Lung (tissue), 12 donors: ENCODE data around the gene TSEN2. TPM values are rescaled to one million over a fixed set of nuclear protein-coding genes. Genes with fewer than 3 reads are reported as not detected.

Experiments used
- ATAC-seq: fragments of 200-7000 bp; cut with Tn5 transposase; one replicate; pipeline ENCODE4 v1.9.1; 2020; ENCODE audit warnings: moderate number of reproducible peaks; ENCODE audit not compliant: insufficient read depth, low FRiP score
- DNase-seq, 3 donors: peaks; one replicate each; pipeline ENCODE4 v3.0.0-alpha.2; 2013 to 2017
- H3K27ac ChIP-seq, 2 donors: one replicate each; pipeline ENCODE4 v1.5.1; 2013; ENCODE audit warnings: mild to moderate bottlenecking in 2 of 2, moderate library complexity in 2 of 2, control low read depth in 1 of 2, inconsistent platforms in 1 of 2, low read depth in 1 of 2, low read length in 1 of 2
- H3K27me3 ChIP-seq, 3 donors: one replicate each; pipeline ENCODE4 v1.5.1; 2013; ENCODE audit warnings: low read length in 2 of 3; ENCODE audit not compliant: control insufficient read depth in 3 of 3, insufficient read depth in 3 of 3
- H3K36me3 ChIP-seq, 4 donors: one replicate each; pipeline ENCODE4 v1.5.1; 2013; ENCODE audit warnings: low read length in 4 of 4, mild to moderate bottlenecking in 1 of 4, moderate library complexity in 1 of 4; ENCODE audit not compliant: control insufficient read depth in 4 of 4, insufficient read depth in 4 of 4
- H3K4me1 ChIP-seq, 5 donors: one replicate each; pipeline ENCODE4 v1.5.1; 2013; ENCODE audit warnings: low read length in 5 of 5, mild to moderate bottlenecking in 2 of 5, moderate library complexity in 1 of 5; ENCODE audit not compliant: control insufficient read depth in 5 of 5, insufficient read depth in 5 of 5
- H3K4me3 ChIP-seq: one replicate; pipeline ENCODE4 v1.5.1; 2013; ENCODE audit warnings: mild to moderate bottlenecking, control low read depth, moderate library complexity
- H3K9ac ChIP-seq, 2 donors: one replicate each; pipeline ENCODE4 v1.5.1; 2013; ENCODE audit warnings: low read length in 2 of 2, control low read depth in 1 of 2; ENCODE audit not compliant: insufficient read depth in 1 of 2
- H3K9me3 ChIP-seq, 4 donors: one replicate each; pipeline ENCODE4 v1.5.1; 2013; ENCODE audit warnings: low read length in 3 of 4, mild to moderate bottlenecking in 1 of 4, moderate library complexity in 1 of 4; ENCODE audit not compliant: control insufficient read depth in 4 of 4, insufficient read depth in 3 of 4
- WGBS, 2 donors: extraction: QIAGEN DNeasy Blood & Tissue Kit; methylation state at CpG; one replicate each; pipeline ENCODE4 v1.1.7; 2013; 5-methylcytosine and 5-hydroxymethylcytosine counted together
- polyA plus RNA-seq, 2 donors: library from polyadenylated mRNA; stranded (reverse); fragments of 200-250 nt; gene quantifications; one replicate each; pipeline ENCODE4 v1.2.1, GENCODE V29; 2013
- total RNA-seq, 2 donors: library from RNA; depleted of rRNA in 1 of 2; stranded (reverse); fragments of >200 nt in 1 of 2; gene quantifications; one replicate each; pipeline ENCODE4 v1.2.1, GENCODE V29; 2014 to 2021
- TF ChIP-seq, protein P1 (sequence below): IDR thresholded peaks from 2 replicates; pipeline ENCODE4 v1.5.1; 2012; ENCODE audit warnings: mild to moderate bottlenecking; ENCODE audit errors: control extremely low read depth, extremely low read depth
- donor health status: control.
- donor health status: control.
- donor health status: Bipolar disorder and iron deficiency.
- donor health status: healthy.
- donor health status: DM: yes; HTN: yes; CAD: no.

TSEN2 gene
- total and polyA plus RNA-seq, 4 donors: 9.0 to 16.7 (median 15.6) TPM

DNA sequence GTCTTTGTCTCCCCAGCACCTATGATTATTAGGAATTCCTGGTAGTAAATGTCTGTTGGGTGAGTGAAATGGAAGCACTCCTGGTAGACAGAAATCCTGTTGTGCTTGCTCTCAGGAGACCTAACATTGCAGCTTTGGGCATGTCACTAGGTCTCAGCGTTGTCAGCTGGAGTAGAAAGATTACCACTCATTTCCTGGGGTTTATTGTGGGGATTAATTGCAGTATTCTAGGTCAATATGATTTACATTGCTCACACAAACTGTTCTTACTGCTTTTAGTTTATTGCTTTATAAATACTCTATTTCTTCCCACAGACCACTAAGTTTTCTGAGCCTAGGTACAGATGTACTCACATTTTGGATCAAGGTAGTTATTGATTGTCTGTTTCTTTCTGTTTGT, 5.1 kb downstream of the TSEN2 start:
- Histone ChIP-seq H3K27me3 (no peaks in the 10 kb centered on the region), H3K4me3 (no peak overlapping the region), H3K9ac (no peak overlapping the region), H3K27ac (no peak overlapping the region), H3K9me3 (no peaks in the 10 kb centered on the region), H3K4me1 (peaks cover 0 to 8% (median 5%) of the 10 kb centered on the region in 5 donors), H3K36me3 (peaks cover 0 to 2% (median under 1%) of the 10 kb centered on the region in 4 donors)
- no peak for ATAC-seq
- 60 to 63% methylated on average over 1 of the region's 1 CpG for WGBS, 2 donors
- TF ChIP-seq, protein P1, sequence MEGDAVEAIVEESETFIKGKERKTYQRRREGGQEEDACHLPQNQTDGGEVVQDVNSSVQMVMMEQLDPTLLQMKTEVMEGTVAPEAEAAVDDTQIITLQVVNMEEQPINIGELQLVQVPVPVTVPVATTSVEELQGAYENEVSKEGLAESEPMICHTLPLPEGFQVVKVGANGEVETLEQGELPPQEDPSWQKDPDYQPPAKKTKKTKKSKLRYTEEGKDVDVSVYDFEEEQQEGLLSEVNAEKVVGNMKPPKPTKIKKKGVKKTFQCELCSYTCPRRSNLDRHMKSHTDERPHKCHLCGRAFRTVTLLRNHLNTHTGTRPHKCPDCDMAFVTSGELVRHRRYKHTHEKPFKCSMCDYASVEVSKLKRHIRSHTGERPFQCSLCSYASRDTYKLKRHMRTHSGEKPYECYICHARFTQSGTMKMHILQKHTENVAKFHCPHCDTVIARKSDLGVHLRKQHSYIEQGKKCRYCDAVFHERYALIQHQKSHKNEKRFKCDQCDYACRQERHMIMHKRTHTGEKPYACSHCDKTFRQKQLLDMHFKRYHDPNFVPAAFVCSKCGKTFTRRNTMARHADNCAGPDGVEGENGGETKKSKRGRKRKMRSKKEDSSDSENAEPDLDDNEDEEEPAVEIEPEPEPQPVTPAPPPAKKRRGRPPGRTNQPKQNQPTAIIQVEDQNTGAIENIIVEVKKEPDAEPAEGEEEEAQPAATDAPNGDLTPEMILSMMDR: no peak
- no peak for DNase-seq

DNA sequence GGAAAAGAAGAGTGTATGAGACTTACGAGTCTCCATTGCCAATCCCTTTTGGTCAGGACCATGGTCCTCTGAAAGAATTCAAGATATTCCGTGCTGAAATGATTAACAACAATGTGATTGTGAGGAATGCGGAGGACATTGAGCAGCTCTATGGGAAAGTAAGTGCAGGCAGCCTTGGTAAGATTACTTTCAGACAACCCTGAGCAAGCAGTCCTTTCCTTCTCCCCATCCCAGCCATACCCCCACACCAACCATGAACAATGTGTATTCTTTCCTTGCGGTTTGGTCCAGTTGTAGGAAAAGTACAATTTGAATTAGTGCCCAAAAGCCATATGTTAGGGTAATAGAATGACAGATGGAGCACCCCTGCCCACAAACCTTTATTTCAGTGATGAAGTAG, 5.6 kb downstream of the TSEN2 start:
- Histone ChIP-seq H3K9ac (no peak overlapping the region), H3K9me3 (no peaks in the 10 kb centered on the region), H3K27me3 (no peaks in the 10 kb centered on the region), H3K27ac (no peak overlapping the region), H3K4me1 (peaks cover 0 to 7% (median 5%) of the 10 kb centered on the region in 5 donors), H3K36me3 (peaks cover 0 to 3% (median under 1%) of the 10 kb centered on the region in 4 donors), H3K4me3 (no peak overlapping the region)
- DNase-seq: no peak
- WGBS, 2 donors: 88 to 92% methylated on average over 4 of the region's 4 CpGs
- TF ChIP-seq, protein P1: no peak
- no peak for ATAC-seq

DNA sequence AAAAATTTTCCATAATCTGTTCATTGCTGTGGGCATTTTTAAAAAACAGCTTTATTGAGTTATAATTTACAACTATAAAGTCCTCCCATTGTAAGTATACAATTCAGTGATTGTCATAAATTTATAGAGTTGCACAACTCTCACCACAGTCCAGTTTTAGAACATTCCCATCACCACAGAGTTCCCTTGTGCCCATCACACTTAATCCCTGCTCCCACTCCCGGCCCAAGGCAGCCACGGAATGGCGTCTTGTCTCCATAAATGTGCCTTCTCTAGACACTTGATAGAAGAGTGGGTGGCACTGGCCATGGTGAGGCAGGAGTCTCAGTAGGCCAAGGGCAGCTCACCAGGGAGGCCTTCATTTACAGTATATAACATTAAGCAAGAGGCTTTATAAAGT, 6.3 kb downstream of the TSEN2 start:
- no peak for ATAC-seq
- H3K4me1 ChIP-seq: peaks cover 0 to under 1% (median 0%) of the 10 kb centered on the region in 5 donors
- 93 to 95% methylated on average over 3 of the region's 3 CpGs for WGBS, 2 donors
- H3K9ac ChIP-seq: no peak overlapping the region
- no peaks in the 10 kb centered on the region for H3K27me3 ChIP-seq
- TF ChIP-seq, protein P1: no peak
- no peak overlapping the region for H3K4me3 ChIP-seq
- peaks cover 0 to 3% (median 1%) of the 10 kb centered on the region in 4 donors for H3K36me3 ChIP-seq
- no peak for DNase-seq
- no peaks in the 10 kb centered on the region for H3K9me3 ChIP-seq
- H3K27ac ChIP-seq: no peak overlapping the region
